ENCODE measurements around the gene P2RY2. TPM values are rescaled to one million over a fixed set of nuclear protein-coding genes. Genes with fewer than 3 reads are reported as not detected.
"Not testable (repeated sequence)": the region's sequence is repeated elsewhere in the genome, so short reads cannot be mapped to it uniquely, and the experiment has no call there.

The P2RY2 gene
- total RNA-seq, 1 donor from 2014 or later, result 0.30 TPM

DNA sequence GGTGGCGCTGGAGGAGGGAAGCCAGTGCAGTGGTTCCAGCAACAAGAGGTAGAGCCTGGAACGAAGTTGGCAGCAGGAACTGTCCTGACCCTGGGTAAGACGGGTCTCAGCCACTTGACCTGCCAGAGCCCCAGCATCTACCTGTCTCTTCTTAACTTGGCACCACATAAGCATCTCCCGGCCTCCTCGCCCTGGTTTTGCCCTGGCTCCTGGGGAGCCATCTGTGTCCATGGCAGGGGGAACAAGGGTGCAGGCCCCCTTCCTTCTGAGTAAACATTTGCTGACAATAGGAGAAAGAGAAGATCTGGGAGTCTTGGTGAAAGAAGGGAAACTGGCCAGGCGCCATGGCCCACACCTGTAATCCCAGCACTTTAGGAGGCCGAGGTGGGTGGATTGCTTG is 12.8 kb downstream of the P2RY2 start:
- Mint-ChIP-seq H3K4me3 (ENCODE audit: unreplicated experiment) (no peak overlapping the region), H3K27me3 (ENCODE audit: low read depth, unreplicated experiment) (peaks cover 60% of the 10 kb centered on the region), H3K27ac (ENCODE audit: unreplicated experiment) (no peak overlapping the region), H3K4me1 (ENCODE audit: low read depth, unreplicated experiment) (no peaks in the 10 kb centered on the region), H3K9me3 (ENCODE audit: unreplicated experiment) (no peaks in the 10 kb centered on the region), H3K36me3 (ENCODE audit: low read depth, unreplicated experiment) (no peaks in the 10 kb centered on the region)
- H3K27me3 ChIP-seq (ENCODE audit: insufficient read depth, low read length), result no peaks in the 10 kb centered on the region
- DNase-seq (ENCODE audit: low read depth) (no peak), FAIRE-seq (no peak)
- no peaks in the 10 kb centered on the region for H3K36me3 ChIP-seq (ENCODE audit: insufficient read depth, low read length)
- H3K4me2 ChIP-seq (ENCODE audit: low read length), result no peak overlapping the region
- no peaks in the 10 kb centered on the region for H4K20me1 ChIP-seq (ENCODE audit: insufficient read depth, low read length)
- no peaks in the 10 kb centered on the region for H3K4me1 ChIP-seq (ENCODE audit: insufficient read depth, low read length)
- H2AFZ ChIP-seq (ENCODE audit: low read depth, low read length), result no peak overlapping the region
- TF ChIP-seq, protein P1, sequence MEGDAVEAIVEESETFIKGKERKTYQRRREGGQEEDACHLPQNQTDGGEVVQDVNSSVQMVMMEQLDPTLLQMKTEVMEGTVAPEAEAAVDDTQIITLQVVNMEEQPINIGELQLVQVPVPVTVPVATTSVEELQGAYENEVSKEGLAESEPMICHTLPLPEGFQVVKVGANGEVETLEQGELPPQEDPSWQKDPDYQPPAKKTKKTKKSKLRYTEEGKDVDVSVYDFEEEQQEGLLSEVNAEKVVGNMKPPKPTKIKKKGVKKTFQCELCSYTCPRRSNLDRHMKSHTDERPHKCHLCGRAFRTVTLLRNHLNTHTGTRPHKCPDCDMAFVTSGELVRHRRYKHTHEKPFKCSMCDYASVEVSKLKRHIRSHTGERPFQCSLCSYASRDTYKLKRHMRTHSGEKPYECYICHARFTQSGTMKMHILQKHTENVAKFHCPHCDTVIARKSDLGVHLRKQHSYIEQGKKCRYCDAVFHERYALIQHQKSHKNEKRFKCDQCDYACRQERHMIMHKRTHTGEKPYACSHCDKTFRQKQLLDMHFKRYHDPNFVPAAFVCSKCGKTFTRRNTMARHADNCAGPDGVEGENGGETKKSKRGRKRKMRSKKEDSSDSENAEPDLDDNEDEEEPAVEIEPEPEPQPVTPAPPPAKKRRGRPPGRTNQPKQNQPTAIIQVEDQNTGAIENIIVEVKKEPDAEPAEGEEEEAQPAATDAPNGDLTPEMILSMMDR (IDR thresholded peaks at IDR 0.05; ENCODE audit: insufficient read depth, low read depth, low read length), result no peak
- TF ChIP-seq EZH2 (IDR thresholded peaks at IDR 0.05; ENCODE audit: insufficient read depth, low read length), result no peak
- no peak overlapping the region for H3K4me3 ChIP-seq (ENCODE audit: insufficient read depth, low read depth, low read length)
- no peak overlapping the region for H3K27ac ChIP-seq (ENCODE audit: low read depth, low read length)
- H3K9ac ChIP-seq (ENCODE audit: low read length), result no peak overlapping the region
- H3K79me2 ChIP-seq (ENCODE audit: insufficient read depth, low read length), result no peaks in the 10 kb centered on the region
- H3K9me3 ChIP-seq (ENCODE audit: insufficient read depth, low read depth, low read length), result no peaks in the 10 kb centered on the region

DNA sequence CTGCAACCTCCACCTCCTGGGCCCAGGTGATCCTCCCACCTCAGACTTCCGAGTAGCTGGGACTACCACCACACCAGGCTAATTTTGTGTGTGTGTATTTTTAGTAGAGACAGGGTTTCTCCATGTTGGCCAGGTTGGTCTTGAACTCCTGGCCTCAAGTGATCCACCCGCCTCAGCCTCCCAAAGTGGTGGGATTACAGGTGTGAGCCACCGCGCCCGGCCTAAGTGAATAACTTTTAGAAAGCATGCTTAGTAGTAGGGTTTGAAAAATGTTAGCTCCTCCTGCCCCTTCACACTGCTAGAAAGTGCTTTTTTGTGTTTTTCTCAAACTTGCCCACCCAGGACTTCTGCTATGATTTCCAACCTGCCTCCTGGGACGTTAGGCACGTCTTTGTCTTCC is 14.4 kb downstream of the P2RY2 start:
- H3K9me3 ChIP-seq (ENCODE audit: insufficient read depth, low read depth, low read length); H3K27me3 ChIP-seq (ENCODE audit: insufficient read depth, low read length); H3K9me3 Mint-ChIP-seq (ENCODE audit: unreplicated experiment); H3K4me3 Mint-ChIP-seq (ENCODE audit: unreplicated experiment); H3K4me1 ChIP-seq (ENCODE audit: insufficient read depth, low read length); FAIRE-seq; H3K4me1 Mint-ChIP-seq (ENCODE audit: low read depth, unreplicated experiment); H2AFZ ChIP-seq (ENCODE audit: low read depth, low read length); H3K27ac Mint-ChIP-seq (ENCODE audit: unreplicated experiment); H3K36me3 ChIP-seq (ENCODE audit: insufficient read depth, low read length); H3K27ac ChIP-seq (ENCODE audit: low read depth, low read length); H4K20me1 ChIP-seq (ENCODE audit: insufficient read depth, low read length); H3K79me2 ChIP-seq (ENCODE audit: insufficient read depth, low read length); H3K36me3 Mint-ChIP-seq (ENCODE audit: low read depth, unreplicated experiment); DNase-seq (ENCODE audit: low read depth); H3K4me2 ChIP-seq (ENCODE audit: low read length); H3K9ac ChIP-seq (ENCODE audit: low read length); H3K4me3 ChIP-seq (ENCODE audit: insufficient read depth, low read depth, low read length): not testable (repeated sequence)
- H3K27me3 Mint-ChIP-seq (ENCODE audit: low read depth, unreplicated experiment), result peaks cover 46% of the 10 kb centered on the region

DNA sequence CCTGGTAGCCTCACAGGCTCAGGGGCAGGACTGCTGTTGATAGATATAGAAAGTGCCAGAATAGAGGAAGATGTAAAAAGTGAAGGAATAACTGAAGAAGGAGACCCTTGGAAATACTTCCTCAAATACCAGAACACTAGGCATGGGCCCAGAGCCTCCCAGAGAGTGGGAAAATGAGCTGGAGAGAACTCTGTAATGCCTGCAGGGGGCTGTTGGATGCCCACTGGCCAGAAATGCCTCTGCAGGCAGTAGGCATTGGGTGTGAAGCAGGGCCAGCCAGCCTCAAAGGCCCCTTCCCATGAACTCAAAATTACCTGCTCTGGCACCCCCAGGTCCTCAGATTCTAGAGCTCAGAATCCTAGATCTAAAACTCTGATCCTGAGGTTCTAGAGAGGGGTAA is 15.1 kb downstream of the P2RY2 start:
- no peak for DNase-seq (ENCODE audit: low read depth)
- no peak overlapping the region for H3K27ac Mint-ChIP-seq (ENCODE audit: unreplicated experiment)

More for the DNA sequence above, 15.1 kb downstream of the P2RY2 start:
- no peak overlapping the region for H3K4me3 Mint-ChIP-seq (ENCODE audit: unreplicated experiment)
- FAIRE-seq, result no peak
- Histone ChIP-seq H4K20me1 (ENCODE audit: insufficient read depth, low read length) (no peaks in the 10 kb centered on the region), H3K79me2 (ENCODE audit: insufficient read depth, low read length) (no peaks in the 10 kb centered on the region), H3K4me1 (ENCODE audit: insufficient read depth, low read length) (no peaks in the 10 kb centered on the region), H3K4me2 (ENCODE audit: low read length) (no peak overlapping the region), H2AFZ (ENCODE audit: low read depth, low read length) (no peak overlapping the region), H3K27ac (ENCODE audit: low read depth, low read length) (no peak overlapping the region), H3K27me3 (ENCODE audit: insufficient read depth, low read length) (no peaks in the 10 kb centered on the region), H3K4me3 (ENCODE audit: insufficient read depth, low read depth, low read length) (no peak overlapping the region), H3K9me3 (ENCODE audit: insufficient read depth, low read depth, low read length) (no peaks in the 10 kb centered on the region), H3K36me3 (ENCODE audit: insufficient read depth, low read length) (no peaks in the 10 kb centered on the region), H3K9ac (ENCODE audit: low read length) (no peak overlapping the region)
- peaks cover 48% of the 10 kb centered on the region for H3K27me3 Mint-ChIP-seq (ENCODE audit: low read depth, unreplicated experiment)
- TF ChIP-seq EZH2 (IDR thresholded peaks at IDR 0.05; ENCODE audit: insufficient read depth, low read length), result no peak
- H3K36me3 Mint-ChIP-seq (ENCODE audit: low read depth, unreplicated experiment), result no peaks in the 10 kb centered on the region
- H3K9me3 Mint-ChIP-seq (ENCODE audit: unreplicated experiment), result no peaks in the 10 kb centered on the region
- peaks cover 3% of the 10 kb centered on the region for H3K4me1 Mint-ChIP-seq (ENCODE audit: low read depth, unreplicated experiment)

All from astrocyte (in vitro differentiated cells and primary cell).